ENCODE data around the gene RNGTT. TPM values are rescaled to one million over a fixed set of nuclear protein-coding genes. Genes with fewer than 3 reads are reported as not detected.
"Not testable (repeated sequence)": the region's sequence is repeated elsewhere in the genome, so short reads cannot be mapped to it uniquely, and the experiment has no call there.

RNGTT gene
- total and polyA plus RNA-seq, 7 donors = 3.0 to 14.7 (median 10.0) TPM

DNA sequence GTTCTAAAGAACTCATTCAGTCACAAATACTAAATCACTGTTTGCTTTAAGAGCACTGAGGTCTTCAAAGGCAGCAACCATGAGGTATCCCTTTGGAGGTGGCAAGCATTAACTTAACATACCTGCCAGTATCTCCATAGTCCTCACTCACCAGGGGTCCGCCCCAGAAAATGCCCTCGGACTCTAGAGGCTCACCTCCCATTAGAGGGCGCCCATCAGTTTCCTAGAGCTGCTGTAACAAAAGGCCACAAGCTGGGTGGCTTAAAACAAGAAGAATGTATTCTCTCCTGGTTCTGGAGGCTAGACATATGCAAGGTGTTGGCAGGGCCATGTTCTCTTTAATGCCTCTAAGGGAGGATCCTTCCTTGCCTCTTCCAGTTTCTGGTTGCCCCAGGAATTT, 12.0 kb upstream of the RNGTT start:
- Histone ChIP-seq H3K9me3 (no peaks in the 10 kb centered on the region), H3K27me3 (no peaks in the 10 kb centered on the region), H3K27ac (no peak overlapping the region), H3K4me3 (no peak overlapping the region), H3K4me1 (no peaks in the 10 kb centered on the region), H3K36me3 (no peaks in the 10 kb centered on the region)
- TF ChIP-seq POLR2AphosphoS5 (IDR thresholded peaks at IDR 0.05) = no peak
- TF ChIP-seq EP300 (IDR thresholded peaks at IDR 0.05) = no peak
- TF ChIP-seq POLR2A (IDR thresholded peaks at IDR 0.05) = no peak
- TF ChIP-seq, protein P1, sequence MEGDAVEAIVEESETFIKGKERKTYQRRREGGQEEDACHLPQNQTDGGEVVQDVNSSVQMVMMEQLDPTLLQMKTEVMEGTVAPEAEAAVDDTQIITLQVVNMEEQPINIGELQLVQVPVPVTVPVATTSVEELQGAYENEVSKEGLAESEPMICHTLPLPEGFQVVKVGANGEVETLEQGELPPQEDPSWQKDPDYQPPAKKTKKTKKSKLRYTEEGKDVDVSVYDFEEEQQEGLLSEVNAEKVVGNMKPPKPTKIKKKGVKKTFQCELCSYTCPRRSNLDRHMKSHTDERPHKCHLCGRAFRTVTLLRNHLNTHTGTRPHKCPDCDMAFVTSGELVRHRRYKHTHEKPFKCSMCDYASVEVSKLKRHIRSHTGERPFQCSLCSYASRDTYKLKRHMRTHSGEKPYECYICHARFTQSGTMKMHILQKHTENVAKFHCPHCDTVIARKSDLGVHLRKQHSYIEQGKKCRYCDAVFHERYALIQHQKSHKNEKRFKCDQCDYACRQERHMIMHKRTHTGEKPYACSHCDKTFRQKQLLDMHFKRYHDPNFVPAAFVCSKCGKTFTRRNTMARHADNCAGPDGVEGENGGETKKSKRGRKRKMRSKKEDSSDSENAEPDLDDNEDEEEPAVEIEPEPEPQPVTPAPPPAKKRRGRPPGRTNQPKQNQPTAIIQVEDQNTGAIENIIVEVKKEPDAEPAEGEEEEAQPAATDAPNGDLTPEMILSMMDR (IDR thresholded peaks at IDR 0.05) = no peak
- 70 to 83% methylated on average over 3 of the region's 3 CpGs for WGBS, 2 donors
- DNase-seq = no peak
- intact Hi-C loops (cut with DNase I) = no loop called here

DNA sequence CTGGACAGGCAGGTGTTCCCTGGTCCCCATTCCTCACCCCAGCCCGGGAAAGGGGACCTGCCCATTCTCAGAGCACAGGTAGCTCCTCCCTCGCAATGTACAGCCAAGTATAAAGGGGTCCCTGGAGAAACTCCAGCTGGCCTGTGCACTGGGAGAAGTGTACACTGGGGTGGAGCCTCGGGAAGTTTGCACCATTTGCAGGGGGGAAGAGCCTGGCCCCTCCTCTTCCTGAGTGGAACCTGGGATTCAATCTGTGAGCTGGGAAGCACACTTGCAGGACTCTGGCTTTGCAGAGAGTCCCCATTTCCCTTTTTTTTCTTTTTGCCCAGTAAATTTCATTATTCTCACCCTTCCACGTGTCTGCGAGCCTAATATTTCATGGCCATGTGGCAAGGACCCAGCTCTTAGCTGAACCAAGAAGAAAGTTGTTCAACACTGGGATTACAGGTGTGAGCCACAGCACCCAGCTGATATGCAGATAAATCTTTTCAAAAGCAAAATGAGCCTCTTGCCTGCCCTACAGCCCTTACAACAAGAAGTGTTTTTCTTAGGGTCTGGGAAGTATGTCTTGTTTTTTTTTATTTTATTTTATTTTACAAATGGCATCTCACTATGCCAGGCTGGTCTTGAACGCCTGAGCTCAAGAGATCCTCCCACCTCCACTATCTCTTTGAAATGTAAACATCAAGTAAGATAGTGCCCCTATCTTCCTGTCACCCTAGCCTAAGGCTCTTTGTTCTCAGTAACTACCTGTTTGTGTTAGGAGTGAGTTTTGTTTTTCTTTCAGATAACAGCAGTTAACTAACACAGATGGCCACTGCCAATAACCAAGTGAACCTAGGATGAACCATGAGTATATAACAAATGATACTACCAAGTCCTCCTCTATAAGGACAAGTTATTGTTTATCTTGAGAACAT, 9.3 kb upstream of the RNGTT start:
- Histone ChIP-seq H3K9me3 (no peaks in the 10 kb centered on the region), H3K27me3 (no peaks in the 10 kb centered on the region), H3K4me3 (no peak overlapping the region), H3K36me3 (no peaks in the 10 kb centered on the region), H3K4me1 (no peaks in the 10 kb centered on the region), H3K27ac (no peak overlapping the region)
- 59 to 63% methylated on average over 6 of the region's 6 CpGs for WGBS, 2 donors
- intact Hi-C loops (cut with DNase I) = no loop called here
- TF ChIP-seq, protein P1 (IDR thresholded peaks at IDR 0.05) = no peak
- no peak for TF ChIP-seq EP300 (IDR thresholded peaks at IDR 0.05)
- no peak for TF ChIP-seq POLR2A (IDR thresholded peaks at IDR 0.05)
- no peak for TF ChIP-seq POLR2AphosphoS5 (IDR thresholded peaks at IDR 0.05)
- no peak for DNase-seq

DNA sequence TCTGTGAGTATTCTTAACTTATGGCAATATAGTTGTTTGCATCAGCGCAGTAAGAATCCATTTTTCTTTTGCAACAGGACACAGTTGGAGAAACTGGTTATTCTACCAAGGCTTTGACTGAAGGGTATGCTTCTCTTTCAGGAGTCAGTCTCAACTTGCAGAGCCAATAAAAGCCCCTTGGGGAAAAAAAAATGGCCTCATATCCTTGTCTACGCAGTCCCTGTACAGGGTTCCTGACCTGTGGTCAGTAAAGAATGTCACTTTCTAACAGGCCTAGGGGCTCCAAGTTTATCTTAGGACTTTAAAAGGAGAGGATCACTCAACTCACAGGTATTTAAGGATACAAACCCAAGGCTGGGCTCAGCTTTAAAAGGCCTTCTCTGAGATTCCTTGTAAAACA, 6.9 kb upstream of the RNGTT start:
- Histone ChIP-seq H3K27ac (no peak overlapping the region), H3K36me3 (no peaks in the 10 kb centered on the region), H3K4me3 (no peak overlapping the region), H3K9me3 (no peaks in the 10 kb centered on the region), H3K4me1 (no peaks in the 10 kb centered on the region), H3K27me3 (no peaks in the 10 kb centered on the region)
- 92 to 95% methylated on average over 2 of the region's 2 CpGs for WGBS, 2 donors
- DNase-seq = no peak
- intact Hi-C loops (cut with DNase I) = no loop called here
- TF ChIP-seq EP300 (IDR thresholded peaks at IDR 0.05) = no peak

DNA sequence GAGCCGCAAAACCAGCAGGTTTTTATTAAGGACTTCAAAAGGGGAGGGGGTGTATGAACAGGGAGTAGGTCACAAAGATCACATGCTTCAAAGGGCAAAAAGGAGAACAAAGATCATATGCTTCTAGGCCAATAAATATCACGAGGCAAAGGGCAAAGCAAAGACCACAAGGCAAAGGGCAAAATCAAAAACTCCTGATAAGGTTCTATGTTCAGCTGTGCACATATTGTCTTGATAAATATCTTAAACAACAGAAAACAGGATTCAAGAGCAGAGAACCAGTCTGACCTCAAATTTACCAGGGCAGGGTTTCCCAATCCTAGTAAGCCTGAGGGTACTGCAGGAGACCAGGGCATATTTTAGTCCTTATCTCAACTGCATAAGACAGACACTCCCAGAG, 5.8 kb upstream of the RNGTT start:
- 70 to 72% methylated on average over 2 of the region's 2 CpGs for WGBS, 2 donors
- intact Hi-C loops (cut with DNase I); H3K27me3 ChIP-seq; H3K4me3 ChIP-seq; H3K36me3 ChIP-seq; H3K27ac ChIP-seq; H3K4me1 ChIP-seq; DNase-seq; H3K9me3 ChIP-seq: not testable (repeated sequence)

DNA sequence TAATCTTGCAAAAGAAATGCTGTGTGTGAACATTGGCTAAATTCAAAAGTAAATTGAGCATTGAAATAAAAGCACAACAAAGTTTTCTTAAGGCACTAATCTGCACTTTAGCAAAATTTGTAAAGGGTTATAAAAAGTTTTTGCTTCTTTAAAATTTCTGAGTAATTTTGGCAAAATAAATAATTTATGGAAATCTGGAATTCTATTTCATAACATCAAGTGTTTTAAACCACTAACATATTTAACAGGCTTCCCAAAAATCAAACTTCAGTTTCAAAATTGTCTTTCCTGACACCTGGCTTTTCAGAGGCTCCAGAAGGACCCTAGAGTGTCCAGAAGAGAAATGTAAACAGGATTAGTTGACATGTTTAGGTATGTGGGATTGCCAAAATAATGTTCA, 4.5 kb upstream of the RNGTT start:
- Histone ChIP-seq H3K27ac (no peak overlapping the region), H3K4me3 (no peak overlapping the region), H3K9me3 (no peaks in the 10 kb centered on the region), H3K36me3 (no peaks in the 10 kb centered on the region), H3K4me1 (peaks cover 0 to 13% (median 9%) of the 10 kb centered on the region in 4 donors), H3K27me3 (no peaks in the 10 kb centered on the region)
- no peak for DNase-seq
- TF ChIP-seq, protein P1 (IDR thresholded peaks at IDR 0.05) = no peak
- TF ChIP-seq POLR2A (IDR thresholded peaks at IDR 0.05) = no peak
- TF ChIP-seq EP300 (IDR thresholded peaks at IDR 0.05) = no peak
- TF ChIP-seq POLR2AphosphoS5 (IDR thresholded peaks at IDR 0.05) = no peak
- intact Hi-C loops (cut with DNase I) = no loop called here

DNA sequence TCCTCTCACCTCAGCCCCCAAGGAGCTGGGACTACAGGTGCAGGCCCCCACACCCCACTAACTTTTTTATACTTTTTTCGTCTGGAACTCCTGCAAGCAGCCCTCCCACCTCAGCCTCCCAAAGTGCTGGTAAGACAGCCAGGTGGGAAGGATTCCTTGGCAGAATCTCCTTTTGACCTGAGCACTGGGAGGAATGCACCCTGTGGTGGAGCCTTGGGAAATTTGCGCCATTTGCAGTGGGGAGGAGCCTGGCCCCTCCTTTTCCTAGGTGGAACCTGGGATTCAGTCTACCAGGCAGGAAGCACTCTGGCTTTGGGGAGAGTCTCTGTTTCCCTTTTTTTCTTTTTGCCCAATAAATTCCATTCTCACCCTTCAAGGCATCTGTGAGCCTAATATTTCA, 2.3 kb upstream of the RNGTT start:
- Histone ChIP-seq H3K36me3 (no peaks in the 10 kb centered on the region), H3K27ac (no peak overlapping the region), H3K4me1 (peaks cover 0 to 26% (median 21%) of the 10 kb centered on the region in 4 donors), H3K4me3 (no peak overlapping the region), H3K9me3 (no peaks in the 10 kb centered on the region), H3K27me3 (no peaks in the 10 kb centered on the region)
- DNase-seq = no peak
- TF ChIP-seq POLR2AphosphoS5 (IDR thresholded peaks at IDR 0.05) (no peak), POLR2A (IDR thresholded peaks at IDR 0.05) (no peak), EP300 (IDR thresholded peaks at IDR 0.05) (no peak)
- TF ChIP-seq, protein P1 (IDR thresholded peaks at IDR 0.05) = no peak
- 93 to 96% methylated on average over 2 of the region's 2 CpGs for WGBS, 2 donors
- intact Hi-C loops (cut with DNase I) = no loop called here
